ENCODE data around the gene PLPPR2. TPM values are rescaled to one million over a fixed set of nuclear protein-coding genes. Genes with fewer than 3 reads are reported as not detected.

PLPPR2 gene
- polyA plus RNA-seq, 1 donor from 2014 or later = 44.1 TPM

DNA sequence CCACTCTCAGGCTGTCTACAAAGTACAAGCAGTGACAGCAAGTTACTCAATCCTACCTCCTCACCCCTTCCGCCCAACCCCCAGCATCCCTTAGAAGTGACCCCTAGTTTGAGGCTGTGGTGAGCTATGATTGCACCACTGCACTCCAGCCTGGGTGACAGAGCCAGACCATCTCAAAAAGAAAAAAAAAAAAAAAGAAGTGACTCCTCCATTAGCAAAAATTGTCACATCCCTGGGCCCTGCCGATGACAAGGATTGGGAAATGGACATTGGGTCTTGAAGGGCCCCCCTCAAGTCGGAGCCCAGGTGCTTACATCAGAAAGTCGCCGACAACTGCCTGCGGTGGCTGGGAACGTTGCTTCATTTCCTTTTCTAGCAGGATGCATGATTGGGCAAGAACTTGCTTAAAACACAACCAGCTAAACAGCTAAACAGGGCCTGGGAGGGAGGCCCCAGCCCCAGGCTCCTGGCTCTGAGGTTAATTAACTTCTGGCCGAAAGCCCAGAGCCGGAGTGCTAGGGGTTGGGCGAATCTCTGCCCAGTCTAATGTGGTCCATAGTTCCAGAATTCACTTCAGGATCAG lies 31.1 kb upstream of the PLPPR2 start:
- H3K9me2 ChIP-seq (ENCODE audit: insufficient read depth, low read length) = no peaks in the 10 kb centered on the region
- no peaks in the 10 kb centered on the region for H3K79me2 ChIP-seq (replicated peaks; ENCODE audit: insufficient read depth, low read length)
- no peaks in the 10 kb centered on the region for H3K9me3 ChIP-seq (ENCODE audit: low read length)
- H3F3A ChIP-seq (ENCODE audit: insufficient read depth, low read length, poor library complexity, severe bottlenecking) = no peaks in the 10 kb centered on the region
- TF ChIP-seq EZH2 (IDR thresholded peaks at IDR 0.05; ENCODE audit: borderline replicate concordance, insufficient read depth, low read length, poor library complexity, severe bottlenecking) = no peak
- TF ChIP-seq EP300 (conservative IDR thresholded peaks at IDR 0.05; ENCODE audit: poor library complexity, severe bottlenecking) = no peak
- TF ChIP-seq SMC3 (conservative IDR thresholded peaks at IDR 0.05; ENCODE audit: poor library complexity) = no peak
- no peak for TF ChIP-seq MXI1 (conservative IDR thresholded peaks at IDR 0.05; ENCODE audit: poor library complexity, severe bottlenecking)
- TF ChIP-seq TAF1 (IDR thresholded peaks at IDR 0.05; ENCODE audit: low read depth) = no peak
- no peak for TF ChIP-seq POLR2AphosphoS5 (IDR thresholded peaks at IDR 0.05)
- TF ChIP-seq, protein P1, sequence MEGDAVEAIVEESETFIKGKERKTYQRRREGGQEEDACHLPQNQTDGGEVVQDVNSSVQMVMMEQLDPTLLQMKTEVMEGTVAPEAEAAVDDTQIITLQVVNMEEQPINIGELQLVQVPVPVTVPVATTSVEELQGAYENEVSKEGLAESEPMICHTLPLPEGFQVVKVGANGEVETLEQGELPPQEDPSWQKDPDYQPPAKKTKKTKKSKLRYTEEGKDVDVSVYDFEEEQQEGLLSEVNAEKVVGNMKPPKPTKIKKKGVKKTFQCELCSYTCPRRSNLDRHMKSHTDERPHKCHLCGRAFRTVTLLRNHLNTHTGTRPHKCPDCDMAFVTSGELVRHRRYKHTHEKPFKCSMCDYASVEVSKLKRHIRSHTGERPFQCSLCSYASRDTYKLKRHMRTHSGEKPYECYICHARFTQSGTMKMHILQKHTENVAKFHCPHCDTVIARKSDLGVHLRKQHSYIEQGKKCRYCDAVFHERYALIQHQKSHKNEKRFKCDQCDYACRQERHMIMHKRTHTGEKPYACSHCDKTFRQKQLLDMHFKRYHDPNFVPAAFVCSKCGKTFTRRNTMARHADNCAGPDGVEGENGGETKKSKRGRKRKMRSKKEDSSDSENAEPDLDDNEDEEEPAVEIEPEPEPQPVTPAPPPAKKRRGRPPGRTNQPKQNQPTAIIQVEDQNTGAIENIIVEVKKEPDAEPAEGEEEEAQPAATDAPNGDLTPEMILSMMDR (IDR thresholded peaks at IDR 0.05; ENCODE audit: poor library complexity, severe bottlenecking) = no peak
- TF ChIP-seq, protein P2, sequence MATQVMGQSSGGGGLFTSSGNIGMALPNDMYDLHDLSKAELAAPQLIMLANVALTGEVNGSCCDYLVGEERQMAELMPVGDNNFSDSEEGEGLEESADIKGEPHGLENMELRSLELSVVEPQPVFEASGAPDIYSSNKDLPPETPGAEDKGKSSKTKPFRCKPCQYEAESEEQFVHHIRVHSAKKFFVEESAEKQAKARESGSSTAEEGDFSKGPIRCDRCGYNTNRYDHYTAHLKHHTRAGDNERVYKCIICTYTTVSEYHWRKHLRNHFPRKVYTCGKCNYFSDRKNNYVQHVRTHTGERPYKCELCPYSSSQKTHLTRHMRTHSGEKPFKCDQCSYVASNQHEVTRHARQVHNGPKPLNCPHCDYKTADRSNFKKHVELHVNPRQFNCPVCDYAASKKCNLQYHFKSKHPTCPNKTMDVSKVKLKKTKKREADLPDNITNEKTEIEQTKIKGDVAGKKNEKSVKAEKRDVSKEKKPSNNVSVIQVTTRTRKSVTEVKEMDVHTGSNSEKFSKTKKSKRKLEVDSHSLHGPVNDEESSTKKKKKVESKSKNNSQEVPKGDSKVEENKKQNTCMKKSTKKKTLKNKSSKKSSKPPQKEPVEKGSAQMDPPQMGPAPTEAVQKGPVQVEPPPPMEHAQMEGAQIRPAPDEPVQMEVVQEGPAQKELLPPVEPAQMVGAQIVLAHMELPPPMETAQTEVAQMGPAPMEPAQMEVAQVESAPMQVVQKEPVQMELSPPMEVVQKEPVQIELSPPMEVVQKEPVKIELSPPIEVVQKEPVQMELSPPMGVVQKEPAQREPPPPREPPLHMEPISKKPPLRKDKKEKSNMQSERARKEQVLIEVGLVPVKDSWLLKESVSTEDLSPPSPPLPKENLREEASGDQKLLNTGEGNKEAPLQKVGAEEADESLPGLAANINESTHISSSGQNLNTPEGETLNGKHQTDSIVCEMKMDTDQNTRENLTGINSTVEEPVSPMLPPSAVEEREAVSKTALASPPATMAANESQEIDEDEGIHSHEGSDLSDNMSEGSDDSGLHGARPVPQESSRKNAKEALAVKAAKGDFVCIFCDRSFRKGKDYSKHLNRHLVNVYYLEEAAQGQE (IDR thresholded peaks at IDR 0.05; ENCODE audit: borderline replicate concordance) = no peak
- no peak for TF ChIP-seq RAD21 (conservative IDR thresholded peaks at IDR 0.05)
- H3K27ac ChIP-seq (ENCODE audit: low read length) = no peak overlapping the region
- H4K20me1 ChIP-seq (ENCODE audit: insufficient read depth) = no peaks in the 10 kb centered on the region
- H3K4me2 ChIP-seq (ENCODE audit: low read length) = no peak overlapping the region
- no peaks in the 10 kb centered on the region for H3K36me3 ChIP-seq (ENCODE audit: insufficient read depth, low read length)
- H3K27me3 ChIP-seq (ENCODE audit: insufficient read depth, low read depth, low read length) = no peaks in the 10 kb centered on the region
- H3K4me3 ChIP-seq (ENCODE audit: low read length) = no peak overlapping the region
- H3K9ac ChIP-seq (ENCODE audit: low read length) = no peak overlapping the region
- no peak overlapping the region for H2AFZ ChIP-seq (ENCODE audit: low read depth, low read length)

DNA sequence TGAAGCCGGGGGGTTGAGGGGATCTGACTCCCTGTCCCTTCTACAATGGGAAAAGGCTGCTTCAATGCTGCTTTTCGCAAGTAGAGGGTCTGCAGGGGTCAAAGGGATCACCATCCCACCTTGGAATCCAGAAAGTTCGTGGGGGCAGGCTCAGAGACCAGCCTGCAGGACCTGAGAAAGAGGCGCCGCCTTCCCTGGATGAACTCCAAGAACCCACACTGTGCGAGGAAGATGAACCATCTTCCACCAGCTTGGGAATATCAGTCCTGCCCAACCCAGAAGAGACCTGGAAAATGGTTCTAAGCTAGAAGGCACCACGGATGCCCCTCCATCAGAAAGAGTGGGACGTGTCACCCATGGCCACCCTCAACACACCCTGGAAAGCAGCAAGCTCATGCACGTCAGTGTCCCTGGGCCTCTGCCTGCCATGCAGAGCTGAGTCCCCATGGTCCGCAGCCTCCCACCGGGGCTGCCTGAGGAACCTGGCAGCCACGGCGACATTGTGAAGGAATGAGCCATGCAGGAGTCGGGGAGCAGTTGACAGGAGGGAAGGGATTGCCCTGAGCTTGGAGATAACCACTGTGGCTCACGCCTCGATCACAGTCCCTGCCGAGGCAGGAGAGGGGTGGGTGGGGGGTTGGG lies 30.4 kb upstream of the PLPPR2 start:
- no peaks in the 10 kb centered on the region for H3K9me2 ChIP-seq (ENCODE audit: insufficient read depth, low read length)
- no peaks in the 10 kb centered on the region for H3F3A ChIP-seq (ENCODE audit: insufficient read depth, low read length, poor library complexity, severe bottlenecking)
- H2AFZ ChIP-seq (ENCODE audit: low read depth, low read length) = no peak overlapping the region
- H3K4me2 ChIP-seq (ENCODE audit: low read length) = no peak overlapping the region
- no peak overlapping the region for H3K9ac ChIP-seq (ENCODE audit: low read length)
- H3K27ac ChIP-seq (ENCODE audit: low read length) = no peak overlapping the region
- H3K4me3 ChIP-seq (ENCODE audit: low read length) = no peak overlapping the region
- no peaks in the 10 kb centered on the region for H3K79me2 ChIP-seq (replicated peaks; ENCODE audit: insufficient read depth, low read length)
- no peaks in the 10 kb centered on the region for H4K20me1 ChIP-seq (ENCODE audit: insufficient read depth)
- peaks cover 3% of the 10 kb centered on the region for H3K36me3 ChIP-seq (ENCODE audit: insufficient read depth, low read length)
- no peaks in the 10 kb centered on the region for H3K27me3 ChIP-seq (ENCODE audit: insufficient read depth, low read depth, low read length)
- TF ChIP-seq POLR2AphosphoS5 (IDR thresholded peaks at IDR 0.05) (no peak), TAF1 (IDR thresholded peaks at IDR 0.05; ENCODE audit: low read depth) (no peak), MXI1 (conservative IDR thresholded peaks at IDR 0.05; ENCODE audit: poor library complexity, severe bottlenecking) (no peak), SMC3 (conservative IDR thresholded peaks at IDR 0.05; ENCODE audit: poor library complexity) (no peak), EP300 (conservative IDR thresholded peaks at IDR 0.05; ENCODE audit: poor library complexity, severe bottlenecking) (no peak), RAD21 (conservative IDR thresholded peaks at IDR 0.05) (no peak), EZH2 (IDR thresholded peaks at IDR 0.05; ENCODE audit: borderline replicate concordance, insufficient read depth, low read length, poor library complexity, severe bottlenecking) (no peak)
- TF ChIP-seq, protein P2 (IDR thresholded peaks at IDR 0.05; ENCODE audit: borderline replicate concordance) = no peak
- TF ChIP-seq, protein P1 (IDR thresholded peaks at IDR 0.05; ENCODE audit: poor library complexity, severe bottlenecking) = no peak
- no peaks in the 10 kb centered on the region for H3K9me3 ChIP-seq (ENCODE audit: low read length)
